ENCODE data around the gene CLEC3A.
A peak's percentile ranks its signal among the peaks of the same experiment; 100 is the strongest.

The CLEC3A gene, protein sequence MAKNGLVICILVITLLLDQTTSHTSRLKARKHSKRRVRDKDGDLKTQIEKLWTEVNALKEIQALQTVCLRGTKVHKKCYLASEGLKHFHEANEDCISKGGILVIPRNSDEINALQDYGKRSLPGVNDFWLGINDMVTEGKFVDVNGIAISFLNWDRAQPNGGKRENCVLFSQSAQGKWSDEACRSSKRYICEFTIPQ

DNA sequence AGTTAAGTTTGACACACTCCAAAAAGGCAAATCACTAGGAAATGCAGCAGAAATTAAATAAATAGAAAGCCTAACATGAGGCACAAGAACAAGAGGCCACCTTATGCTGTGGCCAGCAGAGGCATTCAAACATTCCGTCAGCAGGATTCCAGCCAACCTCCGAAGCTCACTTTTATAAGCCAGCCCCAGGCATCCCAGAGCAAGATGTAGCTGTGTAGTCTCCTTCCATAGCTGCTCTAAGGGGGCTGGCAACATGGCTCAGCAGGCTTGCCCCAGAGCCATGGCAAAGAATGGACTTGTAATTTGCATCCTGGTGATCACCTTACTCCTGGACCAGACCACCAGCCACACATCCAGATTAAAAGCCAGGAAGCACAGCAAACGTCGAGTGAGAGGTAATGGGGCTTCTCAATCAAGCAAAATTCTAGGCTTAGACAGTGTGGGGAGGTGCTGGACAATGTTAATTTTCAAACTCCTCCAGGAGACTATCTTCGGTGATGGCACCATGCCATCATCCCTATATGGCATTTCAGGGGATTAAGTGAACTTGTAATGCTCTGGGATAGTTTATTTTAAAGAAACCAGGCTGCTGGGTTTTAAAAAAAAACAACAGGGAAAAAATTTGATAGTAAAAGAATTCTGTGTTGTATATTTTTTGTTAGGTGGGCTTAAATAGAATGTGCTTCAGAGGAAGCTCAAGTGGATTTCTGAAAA lies at the start of gene CLEC3A:
CLEC3A (plus strand) TSS at position 202 of the 714 bp plus-strand sequence; CDS start at position 281, 79 bp downstream.
- TF ChIP-seq, protein P1, sequence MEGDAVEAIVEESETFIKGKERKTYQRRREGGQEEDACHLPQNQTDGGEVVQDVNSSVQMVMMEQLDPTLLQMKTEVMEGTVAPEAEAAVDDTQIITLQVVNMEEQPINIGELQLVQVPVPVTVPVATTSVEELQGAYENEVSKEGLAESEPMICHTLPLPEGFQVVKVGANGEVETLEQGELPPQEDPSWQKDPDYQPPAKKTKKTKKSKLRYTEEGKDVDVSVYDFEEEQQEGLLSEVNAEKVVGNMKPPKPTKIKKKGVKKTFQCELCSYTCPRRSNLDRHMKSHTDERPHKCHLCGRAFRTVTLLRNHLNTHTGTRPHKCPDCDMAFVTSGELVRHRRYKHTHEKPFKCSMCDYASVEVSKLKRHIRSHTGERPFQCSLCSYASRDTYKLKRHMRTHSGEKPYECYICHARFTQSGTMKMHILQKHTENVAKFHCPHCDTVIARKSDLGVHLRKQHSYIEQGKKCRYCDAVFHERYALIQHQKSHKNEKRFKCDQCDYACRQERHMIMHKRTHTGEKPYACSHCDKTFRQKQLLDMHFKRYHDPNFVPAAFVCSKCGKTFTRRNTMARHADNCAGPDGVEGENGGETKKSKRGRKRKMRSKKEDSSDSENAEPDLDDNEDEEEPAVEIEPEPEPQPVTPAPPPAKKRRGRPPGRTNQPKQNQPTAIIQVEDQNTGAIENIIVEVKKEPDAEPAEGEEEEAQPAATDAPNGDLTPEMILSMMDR (IDR thresholded peaks at IDR 0.05; ENCODE audit: control insufficient read depth, extremely low read depth, insufficient read depth), result no peak
- H3K4me3 ChIP-seq (ENCODE audit: low read depth, low read length), result no peak within 1 kb of the TSS
- DNase-seq (ENCODE audit: low read depth), result no peak

DNA sequence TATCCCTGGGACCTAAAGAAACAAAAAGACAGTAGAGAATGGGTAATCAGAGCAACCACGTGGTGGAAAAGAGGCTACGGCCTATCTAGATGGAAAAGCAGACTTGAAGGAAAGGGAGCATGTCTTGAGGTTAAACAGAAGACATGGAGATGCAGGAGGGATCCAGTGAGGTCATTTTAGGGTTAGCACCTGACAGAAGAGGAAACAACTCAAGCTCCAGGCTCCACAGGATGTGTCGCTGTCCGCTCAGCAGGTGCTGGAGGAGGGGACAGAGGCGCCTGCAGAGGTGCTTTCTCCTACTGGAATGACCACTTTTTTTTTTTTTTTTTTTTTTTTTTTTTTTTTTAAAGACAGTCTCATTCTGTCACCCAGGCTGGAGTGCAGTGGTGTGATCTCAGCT lies 47.5 kb upstream of the CLEC3A start:
- TF ChIP-seq, protein P1 (IDR thresholded peaks at IDR 0.05; ENCODE audit: control insufficient read depth, extremely low read depth, insufficient read depth), result no peak
- no peak overlapping the region for H3K4me3 ChIP-seq (ENCODE audit: low read depth, low read length)
- DNase-seq (ENCODE audit: low read depth), result peak; percentile 10

DNA sequence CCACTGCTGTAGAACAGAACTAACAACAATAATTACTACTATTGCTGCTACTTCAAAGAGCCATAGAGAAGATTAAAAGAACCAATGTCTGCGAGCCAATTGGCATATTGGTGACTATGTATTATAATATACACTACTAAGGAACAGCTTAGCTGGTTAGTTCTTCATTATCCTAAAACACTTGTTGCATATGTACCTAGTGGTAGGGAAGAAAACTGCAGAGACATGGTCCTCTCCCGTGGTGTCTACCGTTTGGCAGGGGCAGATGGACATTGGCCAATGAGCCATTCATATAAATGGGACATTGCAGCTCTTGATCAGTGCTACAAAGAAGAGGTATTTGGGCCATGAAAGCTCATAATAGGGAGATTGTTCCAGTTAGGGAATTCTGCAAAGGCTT lies 46.4 kb upstream of the CLEC3A start:
- no peak overlapping the region for H3K4me3 ChIP-seq (ENCODE audit: low read depth, low read length)
- no peak for DNase-seq (ENCODE audit: low read depth)
- TF ChIP-seq, protein P1 (IDR thresholded peaks at IDR 0.05; ENCODE audit: control insufficient read depth, extremely low read depth, insufficient read depth), result no peak

DNA sequence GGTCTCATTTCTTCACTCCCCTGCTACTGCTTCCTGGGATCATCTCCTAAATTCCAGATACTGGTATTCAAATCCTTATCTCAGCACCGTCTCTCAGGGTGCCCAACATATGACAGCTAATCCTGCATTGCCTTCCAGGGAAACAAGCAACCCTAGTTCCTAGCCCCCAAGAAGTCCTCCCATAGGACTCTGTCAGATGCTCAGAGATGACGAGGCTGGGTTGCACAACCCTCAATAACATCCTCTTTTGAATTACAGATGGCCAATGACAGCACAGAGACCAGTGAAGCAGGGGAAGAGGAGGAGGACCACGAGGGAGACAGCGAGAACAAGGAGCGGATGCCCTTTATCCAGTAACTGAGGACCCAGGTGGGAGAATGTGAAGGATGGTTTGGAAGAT lies 45.0 kb upstream of the CLEC3A start:
- DNase-seq (ENCODE audit: low read depth), result no peak
- TF ChIP-seq, protein P1 (IDR thresholded peaks at IDR 0.05; ENCODE audit: control insufficient read depth, extremely low read depth, insufficient read depth), result no peak
- H3K4me3 ChIP-seq (ENCODE audit: low read depth, low read length), result no peak overlapping the region

DNA sequence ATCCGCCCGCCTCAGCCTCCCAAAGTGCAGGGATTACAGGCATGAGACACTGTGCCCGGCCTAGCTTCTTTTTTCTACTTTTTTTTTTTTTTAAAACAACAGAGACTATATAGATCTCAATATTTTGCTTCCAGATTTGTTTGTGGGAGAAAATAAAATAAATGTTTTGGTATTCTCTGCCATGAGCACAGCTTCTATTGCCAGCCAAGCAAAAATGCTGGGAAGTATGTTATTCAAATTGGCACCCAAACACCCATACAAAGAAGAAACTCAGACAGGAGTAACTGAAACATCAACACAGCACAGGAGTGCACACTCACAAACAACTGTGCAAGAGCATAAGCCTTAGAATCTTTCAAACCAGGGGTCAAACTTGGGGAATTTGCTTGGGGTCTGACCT lies 37.2 kb upstream of the CLEC3A start:
- TF ChIP-seq, protein P1 (IDR thresholded peaks at IDR 0.05; ENCODE audit: control insufficient read depth, extremely low read depth, insufficient read depth), result no peak
- no peak for DNase-seq (ENCODE audit: low read depth)
- H3K4me3 ChIP-seq (ENCODE audit: low read depth, low read length), result no peak overlapping the region

DNA sequence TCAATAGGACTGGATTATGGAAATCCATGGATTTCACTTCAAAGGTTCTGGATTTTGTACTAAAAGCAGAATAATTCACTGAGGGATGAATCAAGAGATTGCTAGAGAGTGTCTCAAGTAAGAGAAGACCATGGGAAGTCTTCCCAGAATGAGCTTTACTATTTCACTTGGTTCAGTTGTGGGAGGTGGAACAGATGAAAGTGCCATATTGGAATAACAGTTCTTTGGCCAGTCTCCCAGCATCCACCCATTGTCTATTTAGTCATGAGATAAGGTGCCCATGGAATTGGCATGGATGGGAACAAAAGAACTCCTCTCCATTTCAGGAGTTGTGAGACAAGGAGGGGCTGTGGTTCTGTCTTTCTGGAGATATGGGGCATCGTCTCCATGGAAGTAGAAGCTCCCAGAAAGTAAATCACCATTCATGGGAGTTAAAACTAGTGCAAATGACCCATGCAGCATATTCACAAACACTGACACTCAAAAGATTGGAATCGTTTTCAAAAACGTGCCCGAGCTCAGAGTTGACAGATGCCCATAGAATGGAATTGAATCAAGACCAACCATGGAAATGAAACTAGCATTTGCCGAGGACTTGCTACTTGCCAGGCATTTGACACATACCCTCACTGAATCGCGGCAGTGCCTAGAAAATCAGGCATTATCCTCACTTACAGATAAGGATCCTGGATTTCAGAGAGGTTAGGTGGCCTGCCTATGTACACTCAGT lies 36.2 kb upstream of the CLEC3A start:
- no peak for DNase-seq (ENCODE audit: low read depth)
- TF ChIP-seq, protein P1 (IDR thresholded peaks at IDR 0.05; ENCODE audit: control insufficient read depth, extremely low read depth, insufficient read depth), result no peak
- no peak overlapping the region for H3K4me3 ChIP-seq (ENCODE audit: low read depth, low read length)

Measured in LNCaP clone FGC (cell line).